DMS153 treated with DMSO at 0.1 percent for 48 hours (cell line): ENCODE measurements around the gene ACVR2A.

Source experiments
- DNase-seq: peaks from one replicate; lab custom pipeline; 2025; ENCODE audit not compliant: unreplicated experiment; lab: John Stamatoyannopoulos, UW

Gene ACVR2A

DNA sequence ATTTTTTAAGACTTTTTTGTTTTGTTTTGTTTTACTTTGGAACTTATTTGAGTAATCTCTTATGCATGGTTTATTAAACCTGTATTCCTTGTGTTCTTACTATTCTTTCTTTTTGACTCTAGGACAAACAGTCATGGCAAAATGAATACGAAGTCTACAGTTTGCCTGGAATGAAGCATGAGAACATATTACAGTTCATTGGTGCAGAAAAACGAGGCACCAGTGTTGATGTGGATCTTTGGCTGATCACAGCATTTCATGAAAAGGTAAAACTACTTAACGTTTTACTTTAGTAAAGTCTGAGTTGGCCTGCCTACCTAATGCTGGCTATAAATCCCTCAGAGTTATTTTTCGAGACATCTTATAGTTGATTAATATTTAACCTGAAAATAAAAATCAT, 72.3 kb downstream of the ACVR2A start:
- DNase-seq: no peak

DNA sequence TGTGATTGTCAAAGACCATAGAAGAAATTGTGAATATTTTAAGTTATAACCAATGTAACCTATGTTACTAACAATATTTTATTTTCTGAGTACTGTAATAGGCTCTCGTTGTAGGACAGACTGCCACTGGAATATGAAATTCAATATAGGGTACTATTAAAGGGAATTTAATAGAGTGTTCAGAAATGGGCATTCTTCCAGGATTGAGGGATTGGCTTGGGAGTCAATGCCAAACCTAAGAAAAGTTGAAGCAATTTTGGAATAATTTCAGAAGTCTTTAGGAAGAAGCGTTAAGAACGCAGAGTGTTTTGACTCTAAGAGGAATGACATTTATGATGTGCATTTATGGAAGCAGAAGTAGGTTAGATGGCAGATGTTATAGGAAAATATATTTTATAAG, 79.0 kb downstream of the ACVR2A start:
- no peak for DNase-seq

DNA sequence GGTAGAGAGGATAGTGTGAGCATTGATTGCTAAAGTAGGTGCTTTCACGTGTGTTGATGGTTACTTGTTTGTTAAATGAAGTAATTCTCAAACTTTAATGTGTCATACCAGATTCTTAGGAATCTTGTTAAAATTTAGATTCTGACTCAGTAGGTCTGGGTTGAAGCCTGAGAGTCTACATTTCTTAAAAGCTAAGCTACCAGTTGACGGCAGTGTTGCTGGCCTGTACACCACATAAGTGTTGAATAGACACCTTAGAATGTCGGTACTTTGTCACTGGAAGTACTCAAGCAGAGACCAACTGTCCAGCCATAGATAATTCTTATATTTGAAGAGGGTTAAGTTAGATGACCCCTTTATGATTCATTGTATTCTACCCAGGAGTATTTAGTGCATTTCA, 79.8 kb downstream of the ACVR2A start:
- no peak for DNase-seq

DNA sequence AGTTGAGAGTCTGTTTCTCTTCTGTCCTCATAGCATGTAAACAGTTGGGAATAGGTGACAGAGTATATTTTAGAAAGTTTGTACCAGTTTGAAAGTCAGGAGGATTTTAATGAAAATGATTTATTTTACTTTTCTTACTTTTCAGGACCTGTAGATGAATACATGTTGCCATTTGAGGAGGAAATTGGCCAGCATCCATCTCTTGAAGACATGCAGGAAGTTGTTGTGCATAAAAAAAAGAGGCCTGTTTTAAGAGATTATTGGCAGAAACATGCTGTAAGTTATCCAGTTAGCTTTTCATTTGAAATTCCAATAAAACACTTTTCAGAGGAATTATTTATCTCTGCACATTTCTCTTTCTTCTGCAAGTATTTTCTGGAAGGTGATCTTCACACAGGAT, 81.1 kb downstream of the ACVR2A start:
- no peak for DNase-seq

DNA sequence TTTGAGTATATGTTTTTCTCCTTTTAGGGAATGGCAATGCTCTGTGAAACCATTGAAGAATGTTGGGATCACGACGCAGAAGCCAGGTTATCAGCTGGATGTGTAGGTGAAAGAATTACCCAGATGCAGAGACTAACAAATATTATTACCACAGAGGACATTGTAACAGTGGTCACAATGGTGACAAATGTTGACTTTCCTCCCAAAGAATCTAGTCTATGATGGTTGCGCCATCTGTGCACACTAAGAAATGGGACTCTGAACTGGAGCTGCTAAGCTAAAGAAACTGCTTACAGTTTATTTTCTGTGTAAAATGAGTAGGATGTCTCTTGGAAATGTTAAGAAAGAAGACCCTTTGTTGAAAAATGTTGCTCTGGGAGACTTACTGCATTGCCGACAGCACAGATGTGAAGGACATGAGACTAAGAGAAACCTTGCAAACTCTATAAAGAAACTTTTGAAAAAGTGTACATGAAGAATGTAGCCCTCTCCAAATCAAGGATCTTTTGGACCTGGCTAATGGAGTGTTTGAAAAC, 82.3 kb downstream of the ACVR2A start:
- DNase-seq: no peak

DNA sequence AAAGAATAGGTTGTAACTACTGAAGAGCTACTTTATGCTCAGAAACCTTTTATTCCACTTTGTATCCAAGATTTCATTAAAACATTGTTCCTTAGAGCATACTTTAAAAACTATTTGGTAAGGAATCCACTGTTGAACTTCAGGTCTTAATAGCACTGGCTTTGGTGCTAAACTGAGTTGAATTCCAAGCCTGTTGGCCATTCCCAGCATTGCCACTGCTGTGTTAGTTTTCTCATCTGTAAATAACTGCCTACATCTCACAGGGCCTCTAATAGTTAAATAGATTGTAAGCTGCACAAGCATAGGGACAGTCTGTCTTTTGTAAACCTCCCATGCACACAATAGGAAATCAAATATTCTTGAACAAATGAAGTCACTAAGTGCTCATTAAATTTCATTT, 89.1 kb downstream of the ACVR2A start:
- DNase-seq: no peak

DNA sequence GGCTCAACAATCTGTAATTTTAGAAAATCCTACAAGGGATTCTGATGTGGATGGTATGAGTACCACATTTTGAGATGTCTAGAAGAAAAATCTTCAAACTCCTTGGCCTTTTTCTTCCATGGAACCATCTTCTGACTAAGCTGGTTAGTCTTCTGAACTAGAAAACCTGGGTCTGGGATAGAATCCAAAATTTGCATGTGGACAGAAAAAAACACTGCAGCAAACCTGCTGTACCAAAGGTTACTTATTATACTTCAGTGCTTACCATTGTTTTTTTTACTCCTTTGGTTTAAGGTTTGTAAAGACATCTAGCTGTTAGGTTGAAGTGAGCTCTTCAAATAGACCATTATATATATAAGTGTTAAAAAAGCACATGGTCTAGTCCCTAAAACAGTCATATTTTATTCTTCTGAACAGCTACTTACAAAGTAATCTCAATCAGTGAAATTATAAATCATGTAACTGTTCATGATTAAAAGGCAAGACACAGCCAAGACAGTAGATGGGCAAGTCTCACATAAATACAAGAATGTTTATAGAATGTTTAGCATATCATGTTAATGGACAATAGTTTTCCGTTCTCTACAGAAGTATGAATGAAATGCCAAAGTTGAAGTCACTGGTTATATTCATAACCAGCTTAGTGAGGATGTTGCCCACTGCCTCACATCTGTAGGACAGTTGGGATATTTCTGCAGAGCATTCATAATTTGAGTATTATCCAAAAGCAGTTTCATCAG, 90.2 kb downstream of the ACVR2A start:
- DNase-seq: no peak

DNA sequence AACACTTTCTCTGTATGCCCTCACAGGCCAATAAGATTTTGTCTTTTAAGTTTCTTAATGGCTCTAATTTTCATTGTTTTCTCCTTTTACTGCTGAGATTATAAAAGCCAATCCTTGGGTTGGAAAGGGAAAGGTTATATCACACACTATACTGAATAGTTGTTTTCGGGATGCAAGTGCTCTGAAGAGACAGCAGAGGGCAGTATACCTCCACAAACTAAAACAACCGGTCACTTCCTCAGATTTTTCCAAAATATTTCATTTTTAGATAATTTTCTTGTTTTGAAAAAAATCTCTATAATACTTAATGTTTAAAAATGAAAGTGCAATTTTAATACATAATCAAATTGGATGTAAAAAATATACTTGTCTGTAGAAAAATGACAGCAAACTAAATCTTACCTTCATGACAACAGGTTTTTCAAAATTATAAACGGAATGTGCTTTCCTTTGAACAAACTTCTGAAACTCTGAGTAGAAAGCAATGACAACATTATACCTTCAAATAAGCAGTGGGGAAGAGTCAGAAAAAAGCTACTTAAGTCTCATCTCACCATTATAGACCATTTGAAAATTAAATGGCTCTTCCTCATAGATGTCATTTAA, 93.0 kb downstream of the ACVR2A start:
- peak; percentile 14 for DNase-seq

DNA sequence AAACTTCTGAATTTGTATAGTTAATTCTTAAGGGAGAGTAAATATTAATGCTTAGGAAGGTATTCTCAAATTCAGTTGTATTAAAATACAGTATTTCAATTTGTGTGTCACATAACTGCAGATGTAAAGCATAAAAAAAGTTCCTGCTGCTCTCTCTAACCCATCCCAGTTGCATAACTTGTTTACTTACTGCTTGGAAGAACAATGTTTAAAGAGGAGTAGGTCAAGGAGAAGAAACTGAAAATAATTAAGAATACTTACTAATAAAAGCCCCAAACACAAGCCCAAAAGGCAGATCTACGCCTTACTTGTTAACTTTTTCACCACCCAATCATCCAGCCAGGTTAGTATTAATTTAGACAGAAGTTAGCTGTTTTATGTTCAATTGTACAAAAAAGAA, 94.5 kb downstream of the ACVR2A start:
- no peak for DNase-seq

DNA sequence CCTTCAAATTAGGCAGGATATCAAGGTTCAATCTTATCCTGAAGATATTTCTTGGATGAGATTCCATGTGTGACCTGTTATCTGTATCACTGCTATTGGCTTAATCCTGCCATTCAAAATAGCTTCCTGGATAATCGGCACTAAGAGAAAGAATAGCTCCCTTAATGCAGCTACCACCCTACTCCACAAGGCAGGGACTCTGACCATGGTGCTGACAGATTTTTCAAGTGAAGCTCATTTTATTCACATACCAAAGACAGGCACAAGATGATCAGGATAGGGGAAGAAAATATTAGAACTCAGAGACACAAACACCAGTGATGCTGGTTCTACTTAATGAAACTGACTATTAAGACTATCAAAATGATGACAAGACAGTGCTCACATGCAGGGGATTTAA, 100.8 kb downstream of the ACVR2A start:
- no peak for DNase-seq

DNA sequence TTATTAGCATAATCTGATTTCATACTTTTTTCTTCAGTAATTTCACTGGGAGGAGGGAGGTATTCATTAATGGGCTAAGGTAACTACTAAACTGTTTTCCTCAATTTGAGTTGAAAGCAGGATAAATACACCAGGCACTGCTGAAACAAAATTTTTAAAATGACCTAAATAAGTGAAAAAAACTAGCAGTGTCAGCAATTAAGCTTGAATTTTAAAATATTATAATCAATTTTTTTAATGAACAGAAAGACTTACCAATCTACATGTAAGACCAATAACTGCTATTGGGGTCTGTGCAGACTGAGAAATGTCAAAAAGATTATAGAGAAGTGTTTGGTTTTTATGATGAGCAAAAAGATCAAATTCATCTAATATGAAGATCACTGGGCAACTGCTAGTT, 107.3 kb downstream of the ACVR2A start:
- no peak for DNase-seq

DNA sequence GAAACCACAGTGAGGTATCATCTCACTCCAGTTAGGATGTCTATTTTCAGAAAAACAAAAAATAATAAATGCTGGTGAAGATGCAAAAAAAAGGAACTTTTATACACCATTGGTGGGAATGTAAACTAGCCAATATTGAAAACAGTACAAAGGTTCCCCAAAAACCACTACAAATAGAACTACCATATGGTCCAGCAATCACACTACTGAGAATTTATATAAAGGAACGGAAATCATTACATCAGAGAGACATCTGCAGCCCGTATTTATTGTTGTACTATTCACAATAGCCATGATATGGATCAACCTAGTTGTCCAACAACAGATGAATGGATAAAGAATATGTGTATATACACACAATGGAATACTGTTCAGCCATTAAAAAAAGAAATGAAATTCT, 123.7 kb downstream of the ACVR2A start:
- DNase-seq: no peak

DNA sequence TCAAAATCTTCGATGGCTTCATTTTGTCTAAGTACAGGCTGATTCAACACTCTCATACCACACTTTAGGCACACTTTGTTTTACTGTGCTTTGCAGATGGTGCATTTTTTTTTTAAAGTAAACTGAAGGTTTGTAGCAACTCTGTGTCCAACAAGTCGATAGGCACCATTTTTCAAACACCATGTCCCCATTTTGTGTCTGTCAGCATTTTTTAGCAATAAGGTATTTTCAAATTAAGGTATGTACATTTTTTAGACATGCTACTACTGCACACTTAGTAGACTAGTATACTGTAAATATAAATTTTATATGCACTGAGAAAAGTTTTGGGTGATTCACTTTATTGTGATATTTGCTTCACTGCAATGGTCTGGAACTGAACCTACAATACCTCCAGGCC, 131.3 kb downstream of the ACVR2A start:
- DNase-seq: no peak

DNA sequence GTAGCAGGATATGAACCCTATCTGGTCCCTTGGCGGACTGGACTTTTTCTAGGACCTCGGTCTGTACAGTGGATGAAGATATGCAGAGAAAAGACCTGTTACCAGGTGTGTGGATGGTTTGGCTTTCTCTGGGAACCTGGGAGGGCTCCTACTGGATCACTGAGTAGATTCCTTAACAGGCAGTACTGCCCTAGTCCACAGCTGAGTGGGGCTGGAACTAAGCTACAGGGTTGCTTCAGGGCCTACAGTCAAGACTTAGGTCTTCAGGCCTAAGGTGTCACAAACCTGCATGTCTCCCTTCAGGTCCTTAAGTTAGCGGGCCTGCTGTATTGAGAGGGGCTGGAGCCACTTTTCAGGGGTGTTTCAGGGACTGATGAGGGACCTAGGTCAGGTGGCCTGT, 132.8 kb downstream of the ACVR2A start:
- DNase-seq: no peak
